GM12801 (cell line): Measurements from ENCODE around the gene IGFBP6.

ENCODE experiments used
- CTCF ChIP-seq: IDR thresholded peaks from one replicate; pipeline ENCODE4 v1.5.1; 2011; ENCODE audit warnings: control low read depth; ENCODE audit not compliant: insufficient read length; ENCODE audit errors: extremely low read depth

The IGFBP6 gene

GRCh38 chr12:53133722-53134121, 36.3 kb downstream of the IGFBP6 start:
- no peak for TF ChIP-seq CTCF

GRCh38 chr12:53143355-53143754, 45.9 kb downstream of the IGFBP6 start:
- TF ChIP-seq CTCF, result no peak

GRCh38 chr12:53145383-53146260, 48.2 kb downstream of the IGFBP6 start:
- TF ChIP-seq CTCF, result no peak

GRCh38 chr12:53147181-53147580, 49.7 kb downstream of the IGFBP6 start:
- TF ChIP-seq CTCF, result no peak

GRCh38 chr12:53147653-53148052, 50.2 kb downstream of the IGFBP6 start:
- TF ChIP-seq CTCF, result no peak

GRCh38 chr12:53151039-53151438, 53.6 kb downstream of the IGFBP6 start:
- TF ChIP-seq CTCF, result no peak
